Right lobe of liver (tissue), 4 donors: ENCODE measurements around the gene SLC25A51.

ENCODE experiments used
- CTCF ChIP-seq, 4 donors: fragments of 200-600 bp in 3 of 4; fragments of 450-650 bp in 1 of 4; IDR thresholded peaks; one replicate each; pipeline versions ENCODE4 v1.5.1 to v1.8.0; 2016 to 2022; ENCODE audit warnings: antibody characterized with exemption in 4 of 4, mild to moderate bottlenecking in 2 of 4
- POLR2A ChIP-seq: fragments of 450-650 bp; IDR thresholded peaks from one replicate; pipeline ENCODE4 v1.6.1; 2017; ENCODE audit warnings: antibody characterized with exemption, mild to moderate bottlenecking
- donor health status: DM: no; HTN: no; CAD: no.
- donor health status: DM: no; HTN: no; CAD: no.
- donor health status: DM: no; HTN: yes; CAD: no.

GRCh38 chr9:37922363-37923117 lies 18.6 kb upstream of the SLC25A51 start:
- TF ChIP-seq CTCF (IDR thresholded peaks at IDR 0.05) (no peak), POLR2A (no peak)
